HG03066 (cell line): Measurements from ENCODE around the gene EFTUD2.
"Not testable (repeated sequence)": the region's sequence is repeated elsewhere in the genome, so short reads cannot be mapped to it uniquely, and the experiment has no call there.

Experiments
- ATAC-seq: cut with Tn5 transposase; IDR thresholded peaks from one replicate; pipeline ENCODE4 v1.9.1; 2021; ENCODE audit warnings: low read depth; ENCODE audit not compliant: unreplicated experiment

Gene EFTUD2

GRCh38 chr17:44899074-44899782 lies at the start of gene EFTUD2:
TSS of gene EFTUD2 (minus strand) at chr17:44899445. CDS start at chr17:44894521, 4,924 bp downstream.
- ATAC-seq: peak; percentile 66

- ATAC-seq: no peak
Measured at GRCh38 chr17:44948315-44948795, 49.1 kb upstream of the EFTUD2 start.

GRCh38 chr17:44947461-44948314 lies 48.4 kb upstream of the EFTUD2 start, which contains the start of gene KIF18B:
TSS of gene KIF18B (minus strand) at chr17:44947773. CDS start at chr17:44936344, 11,429 bp downstream.
- peak; percentile 93 for ATAC-seq

GRCh38 chr17:44945652-44946051 lies 46.4 kb upstream of the EFTUD2 start:
- not testable (repeated sequence) for ATAC-seq

- ATAC-seq: no peak
Measured at GRCh38 chr17:44942456-44942855, 43.2 kb upstream of the EFTUD2 start.

GRCh38 chr17:44941712-44942331 lies 42.6 kb upstream of the EFTUD2 start:
- no peak for ATAC-seq

GRCh38 chr17:44940768-44941167 lies 41.5 kb upstream of the EFTUD2 start:
- no peak for ATAC-seq

GRCh38 chr17:44940317-44940716 lies 41.1 kb upstream of the EFTUD2 start:
- no peak for ATAC-seq

GRCh38 chr17:44935116-44935515 lies 35.9 kb upstream of the EFTUD2 start:
- ATAC-seq: no peak

- no peak for ATAC-seq
Measured at GRCh38 chr17:44934745-44935105, 35.5 kb upstream of the EFTUD2 start.

GRCh38 chr17:44933824-44934744 lies 34.8 kb upstream of the EFTUD2 start:
- no peak for ATAC-seq

GRCh38 chr17:44932787-44933097 lies 33.5 kb upstream of the EFTUD2 start:
- ATAC-seq: no peak

GRCh38 chr17:44932096-44932786 lies 33.0 kb upstream of the EFTUD2 start:
- ATAC-seq: no peak

- ATAC-seq: no peak
Measured at GRCh38 chr17:44931376-44931775, 32.1 kb upstream of the EFTUD2 start.

GRCh38 chr17:44930667-44931066 lies 31.4 kb upstream of the EFTUD2 start:
- no peak for ATAC-seq

GRCh38 chr17:44928950-44929720 lies 29.9 kb upstream of the EFTUD2 start:
- no peak for ATAC-seq

GRCh38 chr17:44928136-44928535 lies 28.9 kb upstream of the EFTUD2 start:
- ATAC-seq: no peak

- ATAC-seq: no peak
Measured at GRCh38 chr17:44927696-44928095, 28.5 kb upstream of the EFTUD2 start.
